GM19463 (cell line): Measurements from ENCODE around the gene ZNF865.

Source experiments
- ATAC-seq: cut with Tn5 transposase; IDR thresholded peaks from one replicate; pipeline ENCODE4 v1.9.1; 2021; ENCODE audit warnings: mild to moderate bottlenecking, moderate library complexity; ENCODE audit not compliant: unreplicated experiment

The ZNF865 gene

DNA sequence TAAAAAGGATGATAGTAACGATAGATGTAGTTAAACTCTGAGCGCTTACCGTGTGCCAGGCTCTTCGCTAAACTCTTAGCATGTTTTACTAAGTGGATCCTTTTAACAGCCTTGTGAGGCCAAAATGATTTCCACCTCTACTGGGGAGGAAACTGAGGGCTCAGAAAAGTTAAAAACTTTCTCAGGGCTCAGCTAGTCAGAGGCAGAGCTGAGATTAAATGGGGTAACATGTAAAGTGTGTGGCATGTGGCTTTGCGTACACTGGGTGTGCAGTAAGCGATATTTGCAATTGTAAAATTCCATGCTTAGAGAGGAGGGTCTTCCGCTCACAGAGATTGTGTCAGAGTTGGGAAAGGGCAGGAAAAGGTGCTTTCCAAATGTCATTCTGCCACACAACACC, 51.1 kb downstream of the ZNF865 start:
- ATAC-seq = no peak

DNA sequence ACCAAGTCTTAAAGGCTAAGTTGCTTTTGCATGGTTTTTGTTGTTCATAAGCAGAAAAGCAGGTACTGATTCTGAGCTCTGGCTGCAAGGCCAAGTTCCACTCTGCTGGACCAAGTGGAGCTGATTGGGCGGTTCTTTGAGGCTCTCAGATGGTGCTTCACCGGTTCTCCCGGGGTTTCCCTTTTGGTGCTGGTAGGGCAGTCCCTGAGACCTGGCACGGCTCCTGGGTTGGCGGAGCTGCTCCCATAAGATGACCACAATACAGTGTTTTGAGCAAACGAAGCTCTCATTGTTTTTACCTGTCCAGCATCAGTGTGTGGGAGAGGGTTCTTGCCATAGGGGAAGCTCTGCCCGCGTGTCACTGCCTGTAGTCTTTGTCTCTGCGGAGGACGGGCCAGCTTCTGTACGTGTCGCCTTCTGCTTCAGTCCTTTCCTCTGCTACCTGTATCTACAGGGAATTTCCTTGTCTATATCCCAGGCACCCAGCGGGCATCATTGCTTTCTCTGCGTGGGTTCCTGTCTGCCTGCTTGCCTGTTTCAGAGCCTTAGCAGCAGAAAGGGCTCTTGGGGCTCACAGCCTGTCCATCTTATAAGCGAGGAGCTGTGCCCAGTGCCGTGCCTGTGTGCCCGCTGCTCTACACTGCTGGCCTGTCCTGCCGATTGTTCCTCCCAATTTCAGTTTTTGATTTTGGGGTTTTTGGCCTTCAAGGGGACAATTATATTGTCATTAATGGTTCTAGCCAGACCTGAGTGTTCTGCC, 51.7 kb downstream of the ZNF865 start:
- no peak for ATAC-seq

DNA sequence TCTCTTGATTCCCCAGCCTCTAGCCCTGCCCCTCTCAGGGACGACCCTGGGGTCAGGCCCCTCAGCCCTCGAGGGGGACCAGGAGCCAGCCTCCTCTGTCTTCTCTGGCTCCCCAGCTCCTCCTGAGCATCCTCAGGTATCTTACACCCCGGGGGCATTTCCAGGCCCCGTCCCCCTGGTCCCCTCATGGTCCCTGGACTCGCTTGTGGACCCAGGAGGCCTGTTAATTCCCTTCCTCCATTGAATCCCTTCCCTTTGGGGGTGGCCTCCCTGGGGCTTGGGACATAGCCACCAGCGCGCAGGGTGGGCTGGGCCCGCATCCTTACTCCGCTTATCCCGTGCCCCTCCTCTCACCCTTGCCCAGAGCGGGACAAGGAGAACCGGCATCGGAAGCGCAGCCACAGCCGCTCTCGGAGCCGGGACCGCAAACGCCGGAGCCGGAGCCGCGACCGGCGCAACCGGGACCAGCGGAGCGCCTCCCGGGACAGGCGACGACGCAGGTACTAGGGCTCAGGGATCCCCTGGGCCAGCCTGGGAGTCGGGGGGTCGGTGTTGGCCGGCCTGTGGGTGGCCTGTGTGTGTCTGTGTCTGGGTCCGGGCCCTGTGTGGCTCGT, 53.5 kb downstream of the ZNF865 start:
- no peak for ATAC-seq

DNA sequence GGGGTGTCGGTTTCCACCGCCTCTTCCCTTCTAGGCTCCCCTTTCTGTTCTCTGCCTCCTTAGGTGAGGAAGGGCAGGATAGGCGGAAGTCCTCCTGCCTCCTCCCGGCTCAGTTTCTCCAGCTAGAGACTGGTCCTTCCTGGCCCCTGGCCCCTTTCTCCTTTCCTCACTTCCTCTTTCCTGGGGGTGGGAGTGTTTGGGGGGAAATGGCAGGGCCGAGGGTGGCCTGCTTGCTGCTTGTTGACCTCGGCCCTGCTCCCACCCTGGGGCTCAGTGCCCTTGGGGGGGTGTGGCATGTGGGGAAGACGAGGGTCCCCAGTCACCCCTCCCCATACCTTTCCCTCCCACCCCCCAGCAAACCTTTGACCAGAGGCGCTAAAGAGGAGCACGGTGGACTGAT, 54.4 kb downstream of the ZNF865 start:
- ATAC-seq = no peak

DNA sequence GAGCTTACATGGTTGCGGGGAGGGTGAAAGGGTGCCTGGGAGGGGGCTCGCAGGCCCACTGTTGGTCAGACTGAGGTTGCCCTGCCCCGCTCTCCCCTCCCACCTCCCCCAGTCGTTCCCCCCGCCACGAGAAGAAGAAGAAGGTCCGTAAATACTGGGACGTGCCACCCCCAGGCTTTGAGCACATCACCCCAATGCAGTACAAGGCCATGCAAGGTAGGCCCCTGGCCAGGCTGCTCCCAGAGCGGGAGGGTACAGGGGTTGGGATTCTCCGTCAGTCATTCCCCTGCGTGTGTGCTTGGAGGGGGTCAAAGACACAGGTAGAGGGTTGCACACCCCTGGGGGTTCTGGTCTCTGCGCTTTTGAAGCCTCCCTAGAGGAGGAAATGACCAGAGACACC, 55.0 kb downstream of the ZNF865 start:
- ATAC-seq = no peak

DNA sequence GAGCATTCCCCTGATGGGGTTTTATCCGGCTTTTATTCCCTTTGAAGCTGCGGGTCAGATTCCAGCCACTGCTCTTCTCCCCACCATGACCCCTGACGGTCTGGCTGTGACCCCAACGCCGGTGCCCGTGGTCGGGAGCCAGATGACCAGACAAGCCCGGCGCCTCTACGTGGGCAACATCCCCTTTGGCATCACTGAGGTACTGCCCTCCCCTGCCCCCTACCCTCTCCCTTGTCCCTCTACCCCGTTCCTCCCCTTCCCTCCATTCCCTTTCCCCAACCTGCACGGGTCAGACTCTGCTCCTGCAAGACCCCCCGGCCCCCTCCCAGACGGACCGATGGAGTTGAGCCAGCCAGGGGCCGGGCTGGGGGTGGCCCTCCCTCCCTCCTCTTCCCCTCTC, 55.5 kb downstream of the ZNF865 start:
- no peak for ATAC-seq

DNA sequence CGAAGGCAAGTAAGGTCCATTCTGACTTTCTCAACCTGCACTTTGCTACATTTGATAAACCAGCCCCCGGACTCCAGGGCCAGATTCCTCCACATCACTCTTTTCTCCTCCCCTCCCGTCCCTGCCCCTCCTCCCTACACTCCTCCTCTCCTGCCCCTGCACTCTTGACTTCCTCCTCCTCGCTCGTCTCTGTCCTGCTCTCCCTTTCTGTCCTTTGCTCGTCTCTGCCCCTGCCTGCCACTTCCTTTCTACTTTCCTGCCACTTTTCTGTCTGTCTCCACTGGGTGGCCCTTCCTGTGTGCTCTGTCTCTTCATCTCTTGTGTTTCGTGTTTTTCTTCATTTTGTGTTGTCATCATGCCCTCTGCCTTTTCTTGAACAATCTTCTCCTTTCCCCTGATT, 56.4 kb downstream of the ZNF865 start:
- ATAC-seq = no peak

DNA sequence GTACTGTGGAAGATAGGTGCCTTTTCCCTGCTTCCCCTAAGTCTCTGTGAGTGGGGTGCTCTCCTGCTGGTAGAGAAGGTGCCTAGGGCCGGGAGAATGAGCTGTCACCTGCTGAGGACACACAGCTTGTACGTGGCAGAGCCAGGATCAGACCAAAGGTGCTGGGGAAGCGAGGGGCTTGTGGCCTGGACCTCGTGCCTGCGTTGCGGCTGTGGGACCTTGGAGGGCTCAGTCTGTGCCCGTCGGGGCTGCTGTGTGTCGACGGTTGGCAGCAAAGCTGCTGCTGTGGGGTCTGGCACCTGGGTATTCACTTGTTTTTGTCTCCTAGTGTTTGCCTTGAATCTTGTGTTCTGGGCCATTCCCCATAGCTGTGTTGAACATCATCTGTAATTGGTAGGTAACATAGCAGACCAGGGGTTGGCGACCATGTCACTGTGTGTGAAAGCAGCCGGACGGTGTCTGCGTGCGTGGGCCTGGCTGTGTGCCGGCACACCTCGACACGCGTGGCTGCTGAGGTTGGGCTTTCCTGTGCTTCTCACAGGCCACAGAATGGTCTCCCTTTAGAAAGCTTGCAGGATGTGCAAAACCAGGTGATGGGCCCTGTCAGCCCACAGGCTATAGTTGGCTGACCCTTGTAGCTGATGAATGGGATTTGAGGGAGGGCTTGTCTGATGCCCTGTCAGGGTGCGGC, 58.5 kb downstream of the ZNF865 start:
- ATAC-seq = no peak

DNA sequence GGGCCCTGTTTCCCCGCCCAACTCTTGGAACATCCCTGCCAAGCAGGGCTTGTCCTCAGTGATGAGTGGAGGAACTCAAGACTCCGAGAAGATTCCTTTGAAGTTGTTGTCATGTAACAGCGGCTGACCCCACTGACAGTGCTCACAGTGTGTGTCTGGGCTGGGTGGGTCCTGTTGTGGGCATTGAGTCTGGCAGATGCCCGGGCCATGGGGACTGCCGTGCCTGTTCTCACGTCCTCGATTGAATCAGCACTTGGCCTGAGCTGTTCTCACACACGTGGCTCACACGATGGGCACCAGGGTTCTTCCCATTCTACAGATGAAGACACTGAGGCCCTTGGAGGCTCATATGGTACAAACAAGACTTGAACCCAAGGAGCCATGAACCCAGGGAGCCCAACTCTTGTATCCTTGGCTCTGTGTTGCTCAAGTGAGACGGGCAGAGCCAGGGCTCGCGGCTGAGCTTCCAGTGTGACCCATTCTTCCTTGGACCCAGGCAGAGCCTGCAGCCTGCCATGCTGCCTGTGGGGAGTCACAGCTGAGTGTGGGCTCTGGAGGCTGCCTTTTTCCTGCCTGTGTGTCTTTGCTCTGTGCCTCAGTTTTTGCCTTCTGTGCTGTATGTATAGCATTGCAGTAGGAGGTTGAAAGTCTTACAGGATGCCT, 61.0 kb downstream of the ZNF865 start:
- no peak for ATAC-seq
